ENCODE measurements around the gene LONRF3.

LONRF3 gene

GRCh38 chrX:118965395-118965794, 9.0 kb upstream of the LONRF3 start:
- no peaks in the 10 kb centered on the region for H3K27me3 ChIP-seq (ENCODE audit: control insufficient read depth in 1 of 2, insufficient read depth in 2 of 2, low read length in 2 of 2)

GRCh38 chrX:118968031-118968430, 6.4 kb upstream of the LONRF3 start:
- H3K4me3 ChIP-seq (ENCODE audit: low read depth in 1 of 2, low read length in 2 of 2), result no peak overlapping the region
- peaks cover under 1 to 6% of the 10 kb centered on the region in 2 donors for H3K27me3 ChIP-seq (ENCODE audit: control insufficient read depth in 1 of 2, insufficient read depth in 2 of 2, low read length in 2 of 2)
- no peak overlapping the region for H3K27ac ChIP-seq (ENCODE audit: low read depth, low read length)
- H3K9ac ChIP-seq (ENCODE audit: low read depth in 1 of 2, low read length in 2 of 2), result no peak overlapping the region
- H3K36me3 ChIP-seq (ENCODE audit: control insufficient read depth in 1 of 2, insufficient read depth in 2 of 2, low read length in 2 of 2), result no peaks in the 10 kb centered on the region
- peaks cover 8 to 10% of the 10 kb centered on the region in 2 donors for H3K4me1 ChIP-seq (ENCODE audit: control insufficient read depth in 1 of 2, insufficient read depth in 2 of 2, low read length in 2 of 2)
- no peaks in the 10 kb centered on the region for H3K9me3 ChIP-seq (ENCODE audit: control insufficient read depth in 1 of 2, low read length in 2 of 2)

More at GRCh38 chrX:118965395-118965794, 9.0 kb upstream of the LONRF3 start:
- peaks cover 8 to 18% of the 10 kb centered on the region in 2 donors for H3K4me1 ChIP-seq (ENCODE audit: control insufficient read depth in 1 of 2, insufficient read depth in 2 of 2, low read length in 2 of 2)
- H3K9ac ChIP-seq (ENCODE audit: low read depth in 1 of 2, low read length in 2 of 2), result no peak overlapping the region
- H3K27ac ChIP-seq (ENCODE audit: low read depth, low read length), result no peak overlapping the region
- no peaks in the 10 kb centered on the region for H3K36me3 ChIP-seq (ENCODE audit: control insufficient read depth in 1 of 2, insufficient read depth in 2 of 2, low read length in 2 of 2)
- no peak overlapping the region for H3K4me3 ChIP-seq (ENCODE audit: low read depth in 1 of 2, low read length in 2 of 2)
- no peaks in the 10 kb centered on the region for H3K9me3 ChIP-seq (ENCODE audit: control insufficient read depth in 1 of 2, low read length in 2 of 2)

- Histone ChIP-seq H3K27me3 (ENCODE audit: control insufficient read depth in 1 of 2, insufficient read depth in 2 of 2, low read length in 2 of 2) (peaks cover 10 to 11% of the 10 kb centered on the region in 2 donors), H3K9ac (ENCODE audit: low read depth in 1 of 2, low read length in 2 of 2) (no peak overlapping the region), H3K36me3 (ENCODE audit: control insufficient read depth in 1 of 2, insufficient read depth in 2 of 2, low read length in 2 of 2) (no peaks in the 10 kb centered on the region), H3K27ac (ENCODE audit: low read depth, low read length) (no peak overlapping the region), H3K4me1 (ENCODE audit: control insufficient read depth in 1 of 2, insufficient read depth in 2 of 2, low read length in 2 of 2) (peaks cover 4% of the 10 kb centered on the region in 2 donors), H3K9me3 (ENCODE audit: control insufficient read depth in 1 of 2, low read length in 2 of 2) (no peaks in the 10 kb centered on the region), H3K4me3 (ENCODE audit: low read depth in 1 of 2, low read length in 2 of 2) (no peak overlapping the region)
These were observed 2.9 kb upstream of the LONRF3 start for GRCh38 chrX:118971552-118971951.

GRCh38 chrX:118973389-118974087, 880 bp upstream of the LONRF3 start:
- H3K36me3 ChIP-seq (ENCODE audit: control insufficient read depth in 1 of 2, insufficient read depth in 2 of 2, low read length in 2 of 2), result no peaks in the 10 kb centered on the region
- H3K27me3 ChIP-seq (ENCODE audit: control insufficient read depth in 1 of 2, insufficient read depth in 2 of 2, low read length in 2 of 2), result peaks cover 10 to 11% of the 10 kb centered on the region in 2 donors
- peak overlapping the region in 1 of 2 donors; percentile 51 for H3K9ac ChIP-seq (ENCODE audit: low read depth in 1 of 2, low read length in 2 of 2)
- peaks cover 9 to 12% of the 10 kb centered on the region in 2 donors for H3K4me1 ChIP-seq (ENCODE audit: control insufficient read depth in 1 of 2, insufficient read depth in 2 of 2, low read length in 2 of 2)
- H3K9me3 ChIP-seq (ENCODE audit: control insufficient read depth in 1 of 2, low read length in 2 of 2), result no peaks in the 10 kb centered on the region
- H3K4me3 ChIP-seq (ENCODE audit: low read depth in 1 of 2, low read length in 2 of 2), result peak overlapping the region in 1 of 2 donors; percentile 73
- no peak overlapping the region for H3K27ac ChIP-seq (ENCODE audit: low read depth, low read length)

- H3K4me1 ChIP-seq (ENCODE audit: control insufficient read depth in 1 of 2, insufficient read depth in 2 of 2, low read length in 2 of 2), result peaks cover 9 to 12% of the 10 kb centered on the region in 2 donors
- H3K9me3 ChIP-seq (ENCODE audit: control insufficient read depth in 1 of 2, low read length in 2 of 2), result no peaks in the 10 kb centered on the region
- H3K27ac ChIP-seq (ENCODE audit: low read depth, low read length), result peak overlapping the region; percentile 39
- peak overlapping the region; percentile 47 to 51 for H3K9ac ChIP-seq (ENCODE audit: low read depth in 1 of 2, low read length in 2 of 2)
- peak overlapping the region; percentile 73 for H3K4me3 ChIP-seq (ENCODE audit: low read depth in 1 of 2, low read length in 2 of 2)
- no peaks in the 10 kb centered on the region for H3K36me3 ChIP-seq (ENCODE audit: control insufficient read depth in 1 of 2, insufficient read depth in 2 of 2, low read length in 2 of 2)
- H3K27me3 ChIP-seq (ENCODE audit: control insufficient read depth in 1 of 2, insufficient read depth in 2 of 2, low read length in 2 of 2), result peaks cover 10 to 11% of the 10 kb centered on the region in 2 donors
These were observed 672 bp downstream of the LONRF3 start for GRCh38 chrX:118974908-118975671.

- Histone ChIP-seq H3K9me3 (ENCODE audit: control insufficient read depth in 1 of 2, low read length in 2 of 2) (no peaks in the 10 kb centered on the region), H3K27me3 (ENCODE audit: control insufficient read depth in 1 of 2, insufficient read depth in 2 of 2, low read length in 2 of 2) (peaks cover 10 to 11% of the 10 kb centered on the region in 2 donors), H3K4me1 (ENCODE audit: control insufficient read depth in 1 of 2, insufficient read depth in 2 of 2, low read length in 2 of 2) (peaks cover 9 to 12% of the 10 kb centered on the region in 2 donors), H3K36me3 (ENCODE audit: control insufficient read depth in 1 of 2, insufficient read depth in 2 of 2, low read length in 2 of 2) (no peaks in the 10 kb centered on the region), H3K27ac (ENCODE audit: low read depth, low read length) (no peak overlapping the region), H3K9ac (ENCODE audit: low read depth in 1 of 2, low read length in 2 of 2) (peak overlapping the region; percentile 47 to 56), H3K4me3 (ENCODE audit: low read depth in 1 of 2, low read length in 2 of 2) (peak overlapping the region; percentile 72 to 73)
These were observed 1.6 kb downstream of the LONRF3 start for GRCh38 chrX:118975831-118976598.

- no peaks in the 10 kb centered on the region for H3K9me3 ChIP-seq (ENCODE audit: control insufficient read depth in 1 of 2, low read length in 2 of 2)
- H3K27me3 ChIP-seq (ENCODE audit: control insufficient read depth in 1 of 2, insufficient read depth in 2 of 2, low read length in 2 of 2), result peaks cover 10 to 11% of the 10 kb centered on the region in 2 donors
- no peak overlapping the region for H3K27ac ChIP-seq (ENCODE audit: low read depth, low read length)
- peak overlapping the region in 1 of 2 donors; percentile 56 for H3K9ac ChIP-seq (ENCODE audit: low read depth in 1 of 2, low read length in 2 of 2)
- H3K4me1 ChIP-seq (ENCODE audit: control insufficient read depth in 1 of 2, insufficient read depth in 2 of 2, low read length in 2 of 2), result peaks cover 9 to 12% of the 10 kb centered on the region in 2 donors
- peak overlapping the region; percentile 72 to 73 for H3K4me3 ChIP-seq (ENCODE audit: low read depth in 1 of 2, low read length in 2 of 2)
- no peaks in the 10 kb centered on the region for H3K36me3 ChIP-seq (ENCODE audit: control insufficient read depth in 1 of 2, insufficient read depth in 2 of 2, low read length in 2 of 2)
These were observed 2.4 kb downstream of the LONRF3 start for GRCh38 chrX:118976599-118977340.

GRCh38 chrX:118977424-118977823, 3.0 kb downstream of the LONRF3 start:
- H3K36me3 ChIP-seq (ENCODE audit: control insufficient read depth in 1 of 2, insufficient read depth in 2 of 2, low read length in 2 of 2), result peaks cover 0 to 3% of the 10 kb centered on the region in 2 donors
- H3K27me3 ChIP-seq (ENCODE audit: control insufficient read depth in 1 of 2, insufficient read depth in 2 of 2, low read length in 2 of 2), result peaks cover 10 to 11% of the 10 kb centered on the region in 2 donors
- H3K27ac ChIP-seq (ENCODE audit: low read depth, low read length), result no peak overlapping the region
- no peak overlapping the region for H3K4me3 ChIP-seq (ENCODE audit: low read depth in 1 of 2, low read length in 2 of 2)
- H3K9me3 ChIP-seq (ENCODE audit: control insufficient read depth in 1 of 2, low read length in 2 of 2), result no peaks in the 10 kb centered on the region
- H3K9ac ChIP-seq (ENCODE audit: low read depth in 1 of 2, low read length in 2 of 2), result no peak overlapping the region
- H3K4me1 ChIP-seq (ENCODE audit: control insufficient read depth in 1 of 2, insufficient read depth in 2 of 2, low read length in 2 of 2), result peaks cover 9 to 12% of the 10 kb centered on the region in 2 donors

- H3K9me3 ChIP-seq (ENCODE audit: control insufficient read depth in 1 of 2, low read length in 2 of 2), result no peaks in the 10 kb centered on the region
- H3K27ac ChIP-seq (ENCODE audit: low read depth, low read length), result no peak overlapping the region
- peaks cover 3 to 4% of the 10 kb centered on the region in 2 donors for H3K36me3 ChIP-seq (ENCODE audit: control insufficient read depth in 1 of 2, insufficient read depth in 2 of 2, low read length in 2 of 2)
- H3K9ac ChIP-seq (ENCODE audit: low read depth in 1 of 2, low read length in 2 of 2), result no peak overlapping the region
- H3K4me1 ChIP-seq (ENCODE audit: control insufficient read depth in 1 of 2, insufficient read depth in 2 of 2, low read length in 2 of 2), result peaks cover 9 to 12% of the 10 kb centered on the region in 2 donors
- H3K4me3 ChIP-seq (ENCODE audit: low read depth in 1 of 2, low read length in 2 of 2), result no peak overlapping the region
- H3K27me3 ChIP-seq (ENCODE audit: control insufficient read depth in 1 of 2, insufficient read depth in 2 of 2, low read length in 2 of 2), result peaks cover 0 to 6% of the 10 kb centered on the region in 2 donors
These were observed 4.0 kb downstream of the LONRF3 start for GRCh38 chrX:118978451-118978850.

All from duodenal mucosa (tissue), 2 donors.